Inferior parietal cortex (tissue), 1 donor: ENCODE data around the gene VIPAS39.

Experiments
- DNase-seq: peaks from one replicate; pipeline ENCODE4 v3.0.0-alpha.2; 2016; ENCODE audit errors: extremely low spot score

The VIPAS39 gene

DNA sequence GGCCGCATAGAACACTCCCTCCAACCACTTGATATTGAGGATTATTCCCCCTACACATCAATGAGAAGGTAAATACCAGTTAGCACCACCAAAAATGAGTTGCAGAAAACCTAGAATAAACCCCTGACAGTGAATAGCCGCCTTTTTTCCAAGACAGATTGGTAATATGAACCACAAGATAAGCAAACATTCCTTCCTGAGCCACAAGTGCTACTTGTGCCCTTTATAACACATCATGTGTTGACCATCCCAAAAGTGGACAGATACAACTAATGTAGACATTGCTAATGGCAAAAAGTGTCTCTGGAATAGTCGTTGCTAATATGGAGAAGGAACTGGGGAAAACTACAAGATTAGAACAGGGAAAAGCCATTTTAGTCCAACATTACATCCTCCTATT, 51.3 kb downstream of the VIPAS39 start:
- no peak for DNase-seq

DNA sequence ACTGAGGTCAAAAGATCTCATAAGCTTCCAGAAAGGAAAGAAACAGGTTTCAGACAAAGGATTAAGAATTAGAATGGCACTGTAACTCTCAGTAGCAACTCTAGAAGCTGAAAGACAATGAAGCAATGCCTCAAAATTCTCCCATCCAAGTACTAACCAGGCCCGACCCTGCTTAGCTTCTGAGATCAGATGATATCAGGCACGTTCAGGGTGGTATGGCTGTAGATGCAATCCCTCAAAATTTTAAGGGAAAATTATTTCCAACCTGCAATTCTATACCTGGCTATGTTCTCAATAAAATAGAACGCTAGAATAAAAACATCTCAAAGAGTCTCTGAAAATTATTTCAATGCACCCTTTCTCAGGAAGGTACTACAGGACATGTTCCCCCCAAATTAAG, 53.6 kb downstream of the VIPAS39 start:
- DNase-seq = no peak

GRCh38 chr14:77400216-77400615, 57.2 kb downstream of the VIPAS39 start:
- no peak for DNase-seq

- DNase-seq = no peak
Measured at GRCh38 chr14:77390188-77390587, 67.2 kb downstream of the VIPAS39 start.

GRCh38 chr14:77378701-77379100, 78.7 kb downstream of the VIPAS39 start:
- DNase-seq = no peak

- DNase-seq = no peak
Measured at GRCh38 chr14:77377502-77377844, 79.9 kb downstream of the VIPAS39 start.

GRCh38 chr14:77376771-77377501, 80.5 kb downstream of the VIPAS39 start, which contains the start of the genes SAMD15 and TMED8:
Gene SAMD15 (plus strand): TSS chr14:77377379. CDS start chr14:77377419, 40 bp downstream.
Gene TMED8 (minus strand): TSS chr14:77377094. CDS start chr14:77377053, 41 bp downstream.
- peak; percentile 89 for DNase-seq
